WERI-Rb-1 (cell line): Measurements from ENCODE around the gene EMP1.

ENCODE experiments used
- DNase-seq: peaks from one replicate; pipeline ENCODE4 v3.0.0-alpha.2; 2020
- H3K27ac ChIP-seq: fragments of 250-450 bp; sonication (Bioruptor Pico); 2 replicates; pipeline ENCODE4 v1.5.1; 2020; ENCODE audit warnings: mild to moderate bottlenecking, moderate library complexity
- H3K27me3 ChIP-seq: fragments of 250-450 bp; sonication (Bioruptor Pico); 2 replicates; pipeline ENCODE4 v1.5.1; 2021; ENCODE audit warnings: mild to moderate bottlenecking, low read depth, moderate library complexity; ENCODE audit not compliant: insufficient read depth, severe bottlenecking
- H3K36me3 ChIP-seq: fragments of 250-450 bp; sonication (Bioruptor Pico); 2 replicates; pipeline ENCODE4 v1.5.1; 2020; ENCODE audit warnings: mild to moderate bottlenecking, moderate library complexity
- H3K4me3 ChIP-seq: 2 replicates; pipeline ENCODE4 v1.5.1; 2011; ENCODE audit warnings: low read depth, mild to moderate bottlenecking, control low read depth, low read length
- H3K9me3 ChIP-seq: fragments of 250-450 bp; sonication (Bioruptor Pico); 2 replicates; pipeline ENCODE4 v1.5.1; 2021; ENCODE audit warnings: mild to moderate bottlenecking, moderate library complexity; ENCODE audit not compliant: severe bottlenecking
- CTCF ChIP-seq: IDR thresholded peaks from 2 replicates; pipeline ENCODE4 v1.5.1; 2011; ENCODE audit warnings: low read depth, mild to moderate bottlenecking, control low read depth, inconsistent platforms, low read length

EMP1 gene

DNA sequence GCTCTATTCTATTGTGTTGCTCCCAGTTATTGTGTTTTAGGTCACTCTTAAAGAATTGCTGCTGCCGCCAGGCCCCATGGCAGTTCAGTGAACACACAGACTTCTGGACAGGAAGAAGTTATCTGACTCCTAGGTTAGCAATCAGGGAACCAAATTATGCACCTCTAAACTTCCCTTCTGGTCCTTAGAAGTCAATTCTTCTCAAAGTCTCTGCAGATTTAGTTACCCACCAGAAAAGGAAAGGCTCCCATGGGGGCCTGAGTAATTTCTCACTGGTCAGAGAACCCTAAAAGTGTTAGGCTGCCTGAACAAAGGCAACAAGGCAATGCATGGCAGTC lies 10.0 kb downstream of the EMP1 start:
- no peak overlapping the region for H3K27ac ChIP-seq
- no peak overlapping the region for H3K4me3 ChIP-seq

GRCh38 chr12:13208533-13209435 lies 12.3 kb downstream of the EMP1 start:
- no peak overlapping the region for H3K27ac ChIP-seq
- peak; percentile 59 for TF ChIP-seq CTCF
- H3K36me3 ChIP-seq = no peaks in the 10 kb centered on the region

More for the DNA sequence above, 10.0 kb downstream of the EMP1 start:
- no peak for DNase-seq
- no peaks in the 10 kb centered on the region for H3K36me3 ChIP-seq
- no peak for TF ChIP-seq CTCF
- no peaks in the 10 kb centered on the region for H3K9me3 ChIP-seq
- H3K27me3 ChIP-seq = no peaks in the 10 kb centered on the region

GRCh38 chr12:13209436-13210235 lies 13.1 kb downstream of the EMP1 start:
- H3K27me3 ChIP-seq = no peaks in the 10 kb centered on the region
- TF ChIP-seq CTCF = no peak
- H3K36me3 ChIP-seq = no peaks in the 10 kb centered on the region
- H3K27ac ChIP-seq = no peak overlapping the region
- H3K4me3 ChIP-seq = no peak overlapping the region
- no peaks in the 10 kb centered on the region for H3K9me3 ChIP-seq
- DNase-seq = no peak

More at GRCh38 chr12:13208533-13209435, 12.3 kb downstream of the EMP1 start:
- H3K27me3 ChIP-seq = no peaks in the 10 kb centered on the region
- H3K9me3 ChIP-seq = no peaks in the 10 kb centered on the region
- peak; percentile 21 for DNase-seq
- no peak overlapping the region for H3K4me3 ChIP-seq

DNA sequence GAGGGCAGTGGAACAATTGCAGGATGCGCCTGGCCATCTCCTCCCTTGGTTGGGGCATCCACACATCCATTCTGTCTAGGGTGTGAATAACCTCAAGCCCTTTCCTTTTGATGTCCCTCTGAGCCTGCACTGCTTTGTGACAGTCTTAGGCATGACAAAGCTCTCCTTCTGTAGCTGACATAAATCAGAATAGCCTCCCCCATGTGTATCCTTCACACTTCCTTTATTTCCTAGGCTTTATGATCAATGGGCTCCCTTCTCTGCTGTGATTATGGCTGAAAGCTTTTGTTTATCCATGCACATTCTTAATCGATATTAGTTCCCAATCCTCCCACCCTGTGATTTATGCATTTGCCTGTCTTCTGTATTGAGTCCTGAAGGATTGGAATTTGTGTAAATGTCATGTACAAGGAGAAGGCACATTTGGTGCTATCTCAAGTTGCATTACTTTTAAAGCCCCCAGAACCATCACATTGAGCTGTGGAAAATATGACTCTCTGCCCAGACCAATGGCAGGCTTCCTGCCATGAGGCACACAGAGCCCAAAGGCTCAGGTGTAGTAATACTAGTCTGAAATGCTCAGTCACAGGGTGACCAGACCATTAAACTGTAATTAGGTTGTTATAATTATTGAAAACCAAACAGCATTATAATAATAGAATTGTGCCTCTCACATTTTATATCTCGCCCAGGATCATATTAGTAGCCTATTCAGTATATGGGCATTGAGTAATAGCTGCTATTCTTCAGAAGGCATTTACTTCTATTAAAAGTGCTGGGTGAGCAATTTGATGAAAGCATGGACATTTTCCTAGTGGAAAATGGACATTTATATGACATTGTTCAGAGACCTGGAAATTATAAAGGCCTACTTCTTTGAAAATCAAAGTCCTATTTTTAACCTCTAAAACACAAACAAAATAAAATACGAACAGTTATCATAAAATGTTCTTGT lies 14.0 kb downstream of the EMP1 start:
- no peaks in the 10 kb centered on the region for H3K9me3 ChIP-seq
- no peaks in the 10 kb centered on the region for H3K27me3 ChIP-seq
- no peak overlapping the region for H3K27ac ChIP-seq
- H3K4me3 ChIP-seq = no peak overlapping the region
- H3K36me3 ChIP-seq = no peaks in the 10 kb centered on the region
- no peak for TF ChIP-seq CTCF
- no peak for DNase-seq

DNA sequence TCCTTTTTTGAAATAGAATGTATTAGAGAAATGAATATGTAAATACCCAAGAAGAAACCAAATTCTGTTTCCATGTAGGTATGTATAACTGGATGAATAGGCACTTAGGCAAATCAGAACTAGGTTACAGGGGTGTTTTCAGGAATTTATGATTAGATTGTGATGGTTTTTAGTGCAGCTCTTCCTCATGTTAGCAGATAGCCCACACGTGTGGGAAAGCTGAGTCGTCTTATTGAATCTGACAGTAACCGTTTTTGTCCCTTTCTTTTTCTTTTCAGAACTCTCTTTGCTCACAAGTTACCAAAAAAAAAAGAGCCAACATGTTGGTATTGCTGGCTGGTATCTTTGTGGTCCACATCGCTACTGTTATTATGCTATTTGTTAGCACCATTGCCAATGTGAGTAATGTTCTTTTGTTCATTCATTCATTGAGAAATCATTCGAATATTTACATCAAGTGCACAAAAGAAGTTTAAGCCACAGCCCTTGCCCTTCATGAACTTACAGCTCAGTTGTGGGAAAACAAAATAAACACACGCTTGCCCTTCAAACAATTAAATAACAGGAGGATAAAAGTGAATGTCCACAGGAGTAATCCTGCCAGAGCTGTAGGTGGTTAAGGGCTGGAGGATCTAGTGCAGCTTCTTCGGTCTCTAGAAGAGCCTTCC lies 14.8 kb downstream of the EMP1 start:
- DNase-seq = no peak
- Histone ChIP-seq H3K9me3 (no peaks in the 10 kb centered on the region), H3K4me3 (no peak overlapping the region), H3K36me3 (no peaks in the 10 kb centered on the region), H3K27ac (no peak overlapping the region), H3K27me3 (no peaks in the 10 kb centered on the region)
- TF ChIP-seq CTCF = no peak
